K562 (cell line): ENCODE data around the gene ZNF335.

Experiments
- KDM5B ChIP-seq: fragments of 200-600 bp; sonication (generic); IDR thresholded peaks from 2 replicates; pipeline ENCODE4 v1.6.1; 2012; ENCODE audit warnings: low read depth, mild to moderate bottlenecking, moderate library complexity, low read length, control low read depth, inconsistent platforms; ENCODE audit not compliant: insufficient replicate concordance
- POLR2H ChIP-seq: IDR thresholded peaks from 2 replicates; pipeline ENCODE4 v1.6.1; 2016; ENCODE audit warnings: missing genetic modification characterization, low read depth, mild to moderate bottlenecking, control low read depth, missing compliant biosample characterization, moderate library complexity
- RFX5 ChIP-seq: IDR thresholded peaks from 2 replicates; pipeline ENCODE4 v1.6.1; 2011; ENCODE audit warnings: low read depth, mild to moderate bottlenecking, improper control_type of control experiment, low read length
- TF ChIP-seq, protein P1 (sequence below): fragments of 450-650 bp; formaldehyde crosslinking; IDR thresholded peaks from 2 replicates; pipeline ENCODE4 v1.4.0; 2020; ENCODE audit warnings: mild to moderate bottlenecking
- TF ChIP-seq, protein P2 (sequence below): sonication (generic); formaldehyde crosslinking; IDR thresholded peaks from 2 replicates; pipeline ENCODE4 v1.8.1; 2023; ENCODE audit warnings: mild to moderate bottlenecking, missing genetic modification reagents

DNA sequence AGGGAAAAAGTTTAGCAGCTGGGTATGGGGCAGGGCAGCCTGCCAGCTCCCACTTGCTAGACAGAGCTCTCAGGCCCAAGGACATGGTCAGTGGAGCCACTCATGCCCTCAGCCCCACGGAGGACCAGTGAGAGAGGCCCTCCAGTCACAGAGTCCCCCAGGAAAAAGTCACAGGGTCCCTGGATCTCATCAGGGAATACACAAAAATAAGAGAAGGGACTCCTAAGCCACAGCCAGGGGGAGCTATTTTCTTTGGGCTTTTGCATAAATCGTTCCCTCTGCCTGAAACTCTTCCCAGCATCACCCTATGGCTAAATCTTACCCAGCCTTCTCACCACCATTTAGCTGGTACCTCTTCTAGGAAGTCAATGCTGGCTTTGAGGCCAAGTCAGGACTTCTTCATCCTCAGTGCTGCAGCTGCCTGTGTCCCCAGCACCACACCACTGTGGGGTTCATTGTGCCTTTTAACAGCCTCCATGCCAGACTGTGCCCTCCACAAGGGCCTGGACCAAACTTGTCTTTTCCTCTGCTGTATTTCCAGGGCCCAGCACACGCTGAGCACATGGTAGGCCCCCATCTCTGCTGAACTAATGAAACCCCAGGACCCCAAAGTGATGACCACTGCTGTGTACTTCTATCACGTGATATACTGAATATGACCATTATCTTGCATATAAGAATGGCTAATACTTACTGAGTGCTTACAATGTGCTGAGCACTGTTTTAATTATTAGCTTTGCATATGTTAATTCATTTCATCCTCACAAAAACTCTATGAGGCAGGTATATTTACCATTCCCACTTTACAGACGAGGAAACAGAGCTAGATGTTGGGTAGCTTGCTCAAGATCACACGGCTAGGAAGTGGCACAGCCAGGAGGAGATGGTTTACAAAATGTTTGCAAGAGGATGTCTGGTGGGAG is 2.0 kb downstream of the ZNF335 start:
- TF ChIP-seq, protein P1, sequence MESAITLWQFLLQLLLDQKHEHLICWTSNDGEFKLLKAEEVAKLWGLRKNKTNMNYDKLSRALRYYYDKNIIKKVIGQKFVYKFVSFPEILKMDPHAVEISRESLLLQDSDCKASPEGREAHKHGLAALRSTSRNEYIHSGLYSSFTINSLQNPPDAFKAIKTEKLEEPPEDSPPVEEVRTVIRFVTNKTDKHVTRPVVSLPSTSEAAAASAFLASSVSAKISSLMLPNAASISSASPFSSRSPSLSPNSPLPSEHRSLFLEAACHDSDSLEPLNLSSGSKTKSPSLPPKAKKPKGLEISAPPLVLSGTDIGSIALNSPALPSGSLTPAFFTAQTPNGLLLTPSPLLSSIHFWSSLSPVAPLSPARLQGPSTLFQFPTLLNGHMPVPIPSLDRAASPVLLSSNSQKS (CRISPR knock-in tag) = no peak
- TF ChIP-seq POLR2H (tag) = no peak
- TF ChIP-seq, protein P2, sequence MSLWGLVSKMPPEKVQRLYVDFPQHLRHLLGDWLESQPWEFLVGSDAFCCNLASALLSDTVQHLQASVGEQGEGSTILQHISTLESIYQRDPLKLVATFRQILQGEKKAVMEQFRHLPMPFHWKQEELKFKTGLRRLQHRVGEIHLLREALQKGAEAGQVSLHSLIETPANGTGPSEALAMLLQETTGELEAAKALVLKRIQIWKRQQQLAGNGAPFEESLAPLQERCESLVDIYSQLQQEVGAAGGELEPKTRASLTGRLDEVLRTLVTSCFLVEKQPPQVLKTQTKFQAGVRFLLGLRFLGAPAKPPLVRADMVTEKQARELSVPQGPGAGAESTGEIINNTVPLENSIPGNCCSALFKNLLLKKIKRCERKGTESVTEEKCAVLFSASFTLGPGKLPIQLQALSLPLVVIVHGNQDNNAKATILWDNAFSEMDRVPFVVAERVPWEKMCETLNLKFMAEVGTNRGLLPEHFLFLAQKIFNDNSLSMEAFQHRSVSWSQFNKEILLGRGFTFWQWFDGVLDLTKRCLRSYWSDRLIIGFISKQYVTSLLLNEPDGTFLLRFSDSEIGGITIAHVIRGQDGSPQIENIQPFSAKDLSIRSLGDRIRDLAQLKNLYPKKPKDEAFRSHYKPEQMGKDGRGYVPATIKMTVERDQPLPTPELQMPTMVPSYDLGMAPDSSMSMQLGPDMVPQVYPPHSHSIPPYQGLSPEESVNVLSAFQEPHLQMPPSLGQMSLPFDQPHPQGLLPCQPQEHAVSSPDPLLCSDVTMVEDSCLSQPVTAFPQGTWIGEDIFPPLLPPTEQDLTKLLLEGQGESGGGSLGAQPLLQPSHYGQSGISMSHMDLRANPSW (CRISPR knock-in tag) = no peak
- TF ChIP-seq RFX5 = no peak
- TF ChIP-seq KDM5B = no peak
